Lung (tissue), 12 donors: ENCODE measurements around the gene GNG2. TPM values are rescaled to one million over a fixed set of nuclear protein-coding genes. Genes with fewer than 3 reads are reported as not detected.

ENCODE experiments used
- ATAC-seq: fragments of 200-7000 bp; cut with Tn5 transposase; one replicate; pipeline ENCODE4 v1.9.1; 2020; ENCODE audit warnings: moderate number of reproducible peaks; ENCODE audit not compliant: insufficient read depth, low FRiP score
- DNase-seq, 3 donors: peaks; one replicate each; pipeline ENCODE4 v3.0.0-alpha.2; 2013 to 2017
- H3K27ac ChIP-seq, 2 donors: one replicate each; pipeline ENCODE4 v1.5.1; 2013; ENCODE audit warnings: mild to moderate bottlenecking in 2 of 2, moderate library complexity in 2 of 2, control low read depth in 1 of 2, inconsistent platforms in 1 of 2, low read depth in 1 of 2, low read length in 1 of 2
- H3K27me3 ChIP-seq, 3 donors: one replicate each; pipeline ENCODE4 v1.5.1; 2013; ENCODE audit warnings: low read length in 2 of 3; ENCODE audit not compliant: control insufficient read depth in 3 of 3, insufficient read depth in 3 of 3
- H3K36me3 ChIP-seq, 4 donors: one replicate each; pipeline ENCODE4 v1.5.1; 2013; ENCODE audit warnings: low read length in 4 of 4, mild to moderate bottlenecking in 1 of 4, moderate library complexity in 1 of 4; ENCODE audit not compliant: control insufficient read depth in 4 of 4, insufficient read depth in 4 of 4
- H3K4me1 ChIP-seq, 5 donors: one replicate each; pipeline ENCODE4 v1.5.1; 2013; ENCODE audit warnings: low read length in 5 of 5, mild to moderate bottlenecking in 2 of 5, moderate library complexity in 1 of 5; ENCODE audit not compliant: control insufficient read depth in 5 of 5, insufficient read depth in 5 of 5
- H3K4me3 ChIP-seq: one replicate; pipeline ENCODE4 v1.5.1; 2013; ENCODE audit warnings: mild to moderate bottlenecking, control low read depth, moderate library complexity
- H3K9ac ChIP-seq, 2 donors: one replicate each; pipeline ENCODE4 v1.5.1; 2013; ENCODE audit warnings: low read length in 2 of 2, control low read depth in 1 of 2; ENCODE audit not compliant: insufficient read depth in 1 of 2
- H3K9me3 ChIP-seq, 4 donors: one replicate each; pipeline ENCODE4 v1.5.1; 2013; ENCODE audit warnings: low read length in 3 of 4, mild to moderate bottlenecking in 1 of 4, moderate library complexity in 1 of 4; ENCODE audit not compliant: control insufficient read depth in 4 of 4, insufficient read depth in 3 of 4
- CTCF ChIP-seq: IDR thresholded peaks from 2 replicates; pipeline ENCODE4 v1.5.1; 2012; ENCODE audit warnings: mild to moderate bottlenecking; ENCODE audit errors: control extremely low read depth, extremely low read depth
- WGBS, 2 donors: extraction: QIAGEN DNeasy Blood & Tissue Kit; methylation state at CpG; one replicate each; pipeline ENCODE4 v1.1.7; 2013; 5-methylcytosine and 5-hydroxymethylcytosine counted together
- polyA plus RNA-seq, 2 donors: library from polyadenylated mRNA; stranded (reverse); fragments of 200-250 nt; gene quantifications; one replicate each; pipeline ENCODE4 v1.2.1, GENCODE V29; 2013
- total RNA-seq, 2 donors: library from RNA; depleted of rRNA in 1 of 2; stranded (reverse); fragments of >200 nt in 1 of 2; gene quantifications; one replicate each; pipeline ENCODE4 v1.2.1, GENCODE V29; 2014 to 2021
- donor health status: control.
- donor health status: control.
- donor health status: Bipolar disorder and iron deficiency.
- donor health status: healthy.
- donor health status: DM: yes; HTN: yes; CAD: no.

Gene GNG2
- total and polyA plus RNA-seq, 4 donors: 3.7 to 42.3 (median 21.5) TPM

- 71 to 81% methylated on average over 6 of the region's 6 CpGs for WGBS, 2 donors
- ATAC-seq (no peak), DNase-seq (no peak)
- Histone ChIP-seq H3K27ac (no peak overlapping the region), H3K4me3 (no peak overlapping the region), H3K27me3 (no peaks in the 10 kb centered on the region), H3K4me1 (no peaks in the 10 kb centered on the region), H3K36me3 (peaks cover 0 to 4% (median 0%) of the 10 kb centered on the region in 4 donors), H3K9ac (no peak overlapping the region), H3K9me3 (peaks cover 0 to 2% (median 0%) of the 10 kb centered on the region in 4 donors)
- no peak for TF ChIP-seq CTCF
These were observed 53.9 kb downstream of the GNG2 start for GRCh38 chr14:51914310-51914709.

- H3K27ac ChIP-seq: no peak overlapping the region
- WGBS, 2 donors: 91 to 95% methylated on average over 6 of the region's 6 CpGs
- DNase-seq (no peak), ATAC-seq (no peak)
- H3K9me3 ChIP-seq: peaks cover 0 to 2% (median 0%) of the 10 kb centered on the region in 4 donors
- no peak overlapping the region for H3K9ac ChIP-seq
- no peak overlapping the region for H3K4me3 ChIP-seq
- no peaks in the 10 kb centered on the region for H3K27me3 ChIP-seq
- TF ChIP-seq CTCF: no peak
- H3K4me1 ChIP-seq: peaks cover 0 to 4% (median 0%) of the 10 kb centered on the region in 5 donors
- peaks cover 0 to 4% (median 0%) of the 10 kb centered on the region in 4 donors for H3K36me3 ChIP-seq
These were observed 56.8 kb downstream of the GNG2 start for GRCh38 chr14:51917193-51917592.

GRCh38 chr14:51921026-51921425 lies 60.6 kb downstream of the GNG2 start:
- Histone ChIP-seq H3K4me3 (no peak overlapping the region), H3K9me3 (peaks cover 0 to 2% (median 0%) of the 10 kb centered on the region in 4 donors), H3K27ac (no peak overlapping the region), H3K4me1 (peaks cover 0 to 13% (median 0%) of the 10 kb centered on the region in 5 donors), H3K36me3 (peaks cover 0 to 4% (median 0%) of the 10 kb centered on the region in 4 donors), H3K27me3 (no peaks in the 10 kb centered on the region), H3K9ac (no peak overlapping the region)
- no peak for TF ChIP-seq CTCF
- no peak for ATAC-seq
- no peak for DNase-seq
- 77 to 92% methylated on average over 3 of the region's 3 CpGs for WGBS, 2 donors

- ATAC-seq (no peak), DNase-seq (peak; percentile 62 to 83 (median 82))
- Histone ChIP-seq H3K27me3 (no peaks in the 10 kb centered on the region), H3K4me3 (no peak overlapping the region), H3K4me1 (peaks cover 0 to 13% (median 0%) of the 10 kb centered on the region in 5 donors), H3K9ac (peak overlapping the region in 1 of 2 donors; percentile 2), H3K27ac (peak overlapping the region in 1 of 2 donors; percentile 41), H3K9me3 (no peaks in the 10 kb centered on the region), H3K36me3 (no peaks in the 10 kb centered on the region)
- 43 to 52% methylated on average over 6 of the region's 6 CpGs for WGBS, 2 donors
- no peak for TF ChIP-seq CTCF
These were observed 62.2 kb downstream of the GNG2 start for GRCh38 chr14:51922624-51923023.
